ENCODE results near the gene RP2.

The RP2 gene

DNA sequence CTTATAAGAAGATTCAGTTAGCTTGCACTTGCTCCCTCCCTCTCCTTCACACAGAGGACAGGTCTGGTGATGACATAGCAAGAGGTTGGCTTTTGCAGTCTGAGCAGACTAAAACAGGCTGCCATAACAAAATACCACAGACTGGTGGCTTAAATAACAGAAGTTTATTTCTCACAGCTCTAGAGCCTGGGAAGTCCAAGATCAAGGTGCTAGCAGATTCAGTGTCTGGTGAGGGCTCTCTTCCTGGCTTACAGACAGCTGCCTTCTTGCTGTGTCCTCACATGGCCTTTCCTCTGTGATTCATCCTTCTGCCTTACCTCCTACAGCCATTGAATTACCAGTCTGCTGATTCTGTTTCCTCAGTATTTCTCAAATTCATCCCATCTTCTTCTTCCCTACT lies 13.1 kb downstream of the RP2 start:
- H3K4me1 ChIP-seq (ENCODE audit: insufficient read depth, low read length, severe bottlenecking), result no peaks in the 10 kb centered on the region
- no peak overlapping the region for H3K4me3 ChIP-seq (ENCODE audit: low read depth, low read length, poor library complexity, severe bottlenecking)
- H3K9me2 ChIP-seq (ENCODE audit: low read depth, low read length), result no peaks in the 10 kb centered on the region
- no peak for TF ChIP-seq EZH2 (IDR thresholded peaks at IDR 0.05; ENCODE audit: borderline replicate concordance, low read length)
- TF ChIP-seq, protein P1, sequence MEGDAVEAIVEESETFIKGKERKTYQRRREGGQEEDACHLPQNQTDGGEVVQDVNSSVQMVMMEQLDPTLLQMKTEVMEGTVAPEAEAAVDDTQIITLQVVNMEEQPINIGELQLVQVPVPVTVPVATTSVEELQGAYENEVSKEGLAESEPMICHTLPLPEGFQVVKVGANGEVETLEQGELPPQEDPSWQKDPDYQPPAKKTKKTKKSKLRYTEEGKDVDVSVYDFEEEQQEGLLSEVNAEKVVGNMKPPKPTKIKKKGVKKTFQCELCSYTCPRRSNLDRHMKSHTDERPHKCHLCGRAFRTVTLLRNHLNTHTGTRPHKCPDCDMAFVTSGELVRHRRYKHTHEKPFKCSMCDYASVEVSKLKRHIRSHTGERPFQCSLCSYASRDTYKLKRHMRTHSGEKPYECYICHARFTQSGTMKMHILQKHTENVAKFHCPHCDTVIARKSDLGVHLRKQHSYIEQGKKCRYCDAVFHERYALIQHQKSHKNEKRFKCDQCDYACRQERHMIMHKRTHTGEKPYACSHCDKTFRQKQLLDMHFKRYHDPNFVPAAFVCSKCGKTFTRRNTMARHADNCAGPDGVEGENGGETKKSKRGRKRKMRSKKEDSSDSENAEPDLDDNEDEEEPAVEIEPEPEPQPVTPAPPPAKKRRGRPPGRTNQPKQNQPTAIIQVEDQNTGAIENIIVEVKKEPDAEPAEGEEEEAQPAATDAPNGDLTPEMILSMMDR (IDR thresholded peaks at IDR 0.05; ENCODE audit: low read length), result no peak
- H3K4me2 ChIP-seq (ENCODE audit: low read length), result no peak overlapping the region
- H2AFZ ChIP-seq (ENCODE audit: low read length), result no peak overlapping the region
- no peaks in the 10 kb centered on the region for H4K20me1 ChIP-seq (ENCODE audit: insufficient read depth, low read length)
- H3K9me3 ChIP-seq (ENCODE audit: low read length), result no peaks in the 10 kb centered on the region
- H3K79me2 ChIP-seq (ENCODE audit: insufficient read depth, low read length), result peaks cover 28% of the 10 kb centered on the region
- peaks cover 13% of the 10 kb centered on the region for H3K36me3 ChIP-seq (ENCODE audit: insufficient read depth, low read length)
- H3K27me3 ChIP-seq (ENCODE audit: insufficient read depth, low read length), result no peaks in the 10 kb centered on the region
- H3K9ac ChIP-seq (ENCODE audit: low read length), result no peak overlapping the region
- H3F3A ChIP-seq (ENCODE audit: insufficient read depth, low read length), result no peaks in the 10 kb centered on the region
- no peak overlapping the region for H3K27ac ChIP-seq (ENCODE audit: low read depth, low read length, poor library complexity, severe bottlenecking)

DNA sequence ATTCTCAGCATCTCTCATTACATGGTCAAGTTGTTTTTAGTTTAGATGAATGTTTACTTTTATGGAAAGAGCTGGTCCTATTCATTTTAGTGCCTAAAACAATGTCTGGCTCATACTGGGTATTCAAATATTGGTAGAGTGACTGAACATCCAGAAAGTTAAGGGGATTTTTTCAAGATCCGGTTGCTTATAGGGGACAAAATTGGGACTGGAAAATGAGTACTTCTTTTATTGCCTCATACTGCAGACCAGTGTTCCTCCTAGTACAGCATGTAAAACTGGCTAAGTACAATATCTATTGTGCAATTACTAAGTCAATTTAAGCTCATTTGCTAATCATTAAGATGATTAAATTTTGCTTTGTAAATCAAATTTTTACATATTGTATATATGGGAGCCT lies 13.9 kb downstream of the RP2 start:
- TF ChIP-seq, protein P1 (IDR thresholded peaks at IDR 0.05; ENCODE audit: low read length), result no peak
- TF ChIP-seq EZH2 (IDR thresholded peaks at IDR 0.05; ENCODE audit: borderline replicate concordance, low read length), result no peak
- Histone ChIP-seq H3K4me3 (ENCODE audit: low read depth, low read length, poor library complexity, severe bottlenecking) (no peak overlapping the region), H3K36me3 (ENCODE audit: insufficient read depth, low read length) (peaks cover 13% of the 10 kb centered on the region), H3K4me2 (ENCODE audit: low read length) (no peak overlapping the region), H4K20me1 (ENCODE audit: insufficient read depth, low read length) (no peaks in the 10 kb centered on the region), H3K4me1 (ENCODE audit: insufficient read depth, low read length, severe bottlenecking) (no peaks in the 10 kb centered on the region), H3F3A (ENCODE audit: insufficient read depth, low read length) (no peaks in the 10 kb centered on the region), H3K27me3 (ENCODE audit: insufficient read depth, low read length) (no peaks in the 10 kb centered on the region), H3K79me2 (ENCODE audit: insufficient read depth, low read length) (peaks cover 20% of the 10 kb centered on the region), H3K9me3 (ENCODE audit: low read length) (no peaks in the 10 kb centered on the region), H3K27ac (ENCODE audit: low read depth, low read length, poor library complexity, severe bottlenecking) (no peak overlapping the region), H2AFZ (ENCODE audit: low read length) (no peak overlapping the region), H3K9ac (ENCODE audit: low read length) (no peak overlapping the region), H3K9me2 (ENCODE audit: low read depth, low read length) (no peaks in the 10 kb centered on the region)

DNA sequence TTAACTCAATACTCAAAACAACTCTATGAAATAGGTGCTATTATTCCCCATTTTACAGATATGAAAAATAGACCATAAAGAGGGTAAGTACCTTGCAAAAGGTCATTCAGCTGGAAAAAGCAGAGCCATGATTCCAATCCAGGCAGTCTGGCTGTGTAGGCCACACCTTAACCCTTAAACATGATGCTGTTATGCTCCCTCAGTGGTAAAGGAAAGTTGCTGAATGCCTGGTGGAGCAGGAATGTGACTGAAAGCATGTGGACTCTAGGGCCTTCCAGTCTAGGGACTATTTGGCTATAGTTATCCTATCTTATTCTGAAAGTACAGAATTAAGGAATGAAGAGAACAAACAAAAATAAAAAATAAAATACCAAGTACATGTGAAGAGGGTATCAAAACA lies 19.6 kb downstream of the RP2 start:
- TF ChIP-seq EZH2 (IDR thresholded peaks at IDR 0.05; ENCODE audit: borderline replicate concordance, low read length), result no peak
- TF ChIP-seq, protein P1 (IDR thresholded peaks at IDR 0.05; ENCODE audit: low read length), result no peak
- Histone ChIP-seq H3K9me2 (ENCODE audit: low read depth, low read length) (no peaks in the 10 kb centered on the region), H3K4me3 (ENCODE audit: low read depth, low read length, poor library complexity, severe bottlenecking) (no peak overlapping the region), H3K27me3 (ENCODE audit: insufficient read depth, low read length) (no peaks in the 10 kb centered on the region), H3F3A (ENCODE audit: insufficient read depth, low read length) (no peaks in the 10 kb centered on the region), H3K36me3 (ENCODE audit: insufficient read depth, low read length) (peaks cover 33% of the 10 kb centered on the region), H3K9me3 (ENCODE audit: low read length) (no peaks in the 10 kb centered on the region), H3K4me2 (ENCODE audit: low read length) (no peak overlapping the region), H3K27ac (ENCODE audit: low read depth, low read length, poor library complexity, severe bottlenecking) (no peak overlapping the region), H3K4me1 (ENCODE audit: insufficient read depth, low read length, severe bottlenecking) (no peaks in the 10 kb centered on the region), H3K79me2 (ENCODE audit: insufficient read depth, low read length) (no peaks in the 10 kb centered on the region), H4K20me1 (ENCODE audit: insufficient read depth, low read length) (no peaks in the 10 kb centered on the region), H3K9ac (ENCODE audit: low read length) (no peak overlapping the region), H2AFZ (ENCODE audit: low read length) (no peak overlapping the region)

Measured in OCI-LY1 (cell line).